Body of pancreas (tissue), 4 donors: ENCODE data around the gene TMEM208.

Experiments
- CTCF ChIP-seq, 7 experiments: fragments of 450-650 bp in 4 of 7; fragments of 200-600 bp in 3 of 7; sonication (generic) in 3 of 7; IDR thresholded peaks; one replicate each; pipeline ENCODE4 v1.5.1; 2016 to 2019; ENCODE audit warnings: antibody characterized with exemption in 7 of 7
- POLR2A ChIP-seq, 3 donors: fragments of 450-650 bp; IDR thresholded peaks; one replicate each; pipeline ENCODE4 v1.6.1; 2016; ENCODE audit warnings: antibody characterized with exemption in 3 of 3, mild to moderate bottlenecking in 2 of 3

GRCh38 chr16:67265834-67266233 lies 38.9 kb downstream of the TMEM208 start:
- TF ChIP-seq CTCF (IDR thresholded peaks at IDR 0.05) (no peak), POLR2A (IDR thresholded peaks at IDR 0.05) (no peak)
